NOMO-1 (cell line): ENCODE data around the gene SFPQ.
"Not testable (repeated sequence)": the region's sequence is repeated elsewhere in the genome, so short reads cannot be mapped to it uniquely, and the experiment has no call there.

ENCODE experiments used
- DNase-seq, 2 experiments: peaks; one replicate each; lab custom pipeline; 2025; ENCODE audit not compliant: unreplicated experiment in 2 of 2; lab: John Stamatoyannopoulos, UW

Gene SFPQ, protein sequence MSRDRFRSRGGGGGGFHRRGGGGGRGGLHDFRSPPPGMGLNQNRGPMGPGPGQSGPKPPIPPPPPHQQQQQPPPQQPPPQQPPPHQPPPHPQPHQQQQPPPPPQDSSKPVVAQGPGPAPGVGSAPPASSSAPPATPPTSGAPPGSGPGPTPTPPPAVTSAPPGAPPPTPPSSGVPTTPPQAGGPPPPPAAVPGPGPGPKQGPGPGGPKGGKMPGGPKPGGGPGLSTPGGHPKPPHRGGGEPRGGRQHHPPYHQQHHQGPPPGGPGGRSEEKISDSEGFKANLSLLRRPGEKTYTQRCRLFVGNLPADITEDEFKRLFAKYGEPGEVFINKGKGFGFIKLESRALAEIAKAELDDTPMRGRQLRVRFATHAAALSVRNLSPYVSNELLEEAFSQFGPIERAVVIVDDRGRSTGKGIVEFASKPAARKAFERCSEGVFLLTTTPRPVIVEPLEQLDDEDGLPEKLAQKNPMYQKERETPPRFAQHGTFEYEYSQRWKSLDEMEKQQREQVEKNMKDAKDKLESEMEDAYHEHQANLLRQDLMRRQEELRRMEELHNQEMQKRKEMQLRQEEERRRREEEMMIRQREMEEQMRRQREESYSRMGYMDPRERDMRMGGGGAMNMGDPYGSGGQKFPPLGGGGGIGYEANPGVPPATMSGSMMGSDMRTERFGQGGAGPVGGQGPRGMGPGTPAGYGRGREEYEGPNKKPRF

GRCh38 chr1:35192853-35193664 is at the start of gene SFPQ:
SFPQ (minus strand) TSS chr1:35193145; CDS start chr1:35193049, 96 bp downstream.
- DNase-seq, result peak; percentile 98

DNA sequence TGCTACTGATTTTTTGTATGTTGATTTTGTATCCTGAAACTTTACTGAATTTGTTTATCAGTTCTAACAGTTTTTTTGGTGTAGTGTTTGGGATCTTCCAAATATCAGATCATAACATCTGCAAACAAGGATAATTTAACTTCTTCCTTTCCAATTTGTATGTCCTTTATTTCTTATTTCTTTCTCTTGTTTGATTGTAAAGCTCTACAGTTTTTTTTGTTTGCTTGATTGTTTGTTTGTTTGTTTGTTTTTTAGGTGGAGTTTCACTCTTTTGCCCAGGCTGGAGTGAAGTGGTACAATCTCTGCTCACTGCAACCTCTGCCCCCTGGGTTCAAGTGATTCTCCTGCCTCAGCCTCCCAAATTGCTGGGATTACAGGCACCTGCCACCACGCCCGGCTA is 43.8 kb upstream of the SFPQ start:
- DNase-seq, result not testable (repeated sequence)

DNA sequence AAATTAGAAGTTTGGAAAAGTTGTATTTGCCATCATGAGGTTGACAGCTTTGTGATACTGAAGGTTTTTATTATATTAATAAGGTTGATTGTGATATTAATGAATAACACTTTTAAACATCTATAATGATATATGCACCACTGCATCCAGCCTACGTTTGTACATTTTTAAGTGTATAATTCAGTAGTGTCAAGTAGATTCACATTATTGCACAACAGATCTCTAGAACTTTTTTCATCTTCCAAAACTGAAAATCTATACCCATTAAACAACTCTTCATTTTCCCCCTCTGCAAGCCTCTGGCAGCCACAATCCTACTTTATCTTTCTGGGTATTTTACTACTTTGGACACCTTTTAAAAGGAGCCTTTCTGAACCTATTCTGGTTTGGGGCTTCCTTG is 38.3 kb upstream of the SFPQ start:
- DNase-seq, result no peak

GRCh38 chr1:35229587-35230360 is 36.8 kb upstream of the SFPQ start:
- no peak for DNase-seq

DNA sequence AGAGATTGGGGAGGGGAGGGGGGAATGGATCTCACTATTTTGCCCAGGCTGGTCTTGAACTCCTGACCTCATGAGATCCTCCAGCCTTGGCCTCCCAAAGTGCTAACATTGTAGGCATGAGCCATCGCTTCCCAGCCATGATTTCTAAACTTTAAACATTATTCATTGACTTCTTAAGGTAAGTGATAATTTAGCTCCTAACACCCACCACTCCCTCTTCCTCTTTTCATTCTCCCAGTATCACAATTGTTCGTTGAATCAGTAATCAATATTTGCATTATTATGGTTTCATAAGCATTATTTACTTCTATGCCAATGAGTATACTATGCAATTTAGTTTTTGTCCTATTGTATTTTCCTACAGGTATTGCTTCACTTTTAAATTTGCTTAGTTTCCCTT is 33.6 kb upstream of the SFPQ start:
- no peak for DNase-seq

DNA sequence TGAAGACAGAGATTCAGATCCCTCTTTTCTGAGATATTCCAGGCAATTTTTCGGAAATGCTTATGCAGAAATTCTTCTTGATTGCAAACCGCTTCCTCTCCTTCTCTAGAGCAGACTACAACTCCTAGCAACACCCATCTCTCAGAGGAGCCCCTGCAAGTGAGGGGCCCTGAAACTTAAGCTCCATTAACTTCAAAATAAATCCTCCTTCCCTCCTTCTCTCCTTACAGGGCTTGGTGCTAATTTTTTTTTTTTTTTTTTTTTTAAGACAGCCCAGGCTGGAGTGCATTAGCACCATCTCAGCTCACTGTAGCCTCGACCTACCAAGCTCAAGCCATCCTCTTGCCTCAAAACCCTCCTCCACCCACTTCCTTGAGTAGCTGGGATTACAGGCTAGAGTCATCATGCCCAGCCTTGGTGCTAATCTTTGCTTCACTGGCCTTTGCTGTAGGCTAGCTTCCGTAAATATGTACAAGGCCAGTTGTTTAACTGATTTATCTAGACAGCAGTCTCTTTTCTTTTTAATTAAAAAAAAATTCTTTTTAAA is 30.2 kb upstream of the SFPQ start:
- no peak for DNase-seq

- DNase-seq, result no peak
Observed at GRCh38 chr1:35222322-35223083, 29.6 kb upstream of the SFPQ start.

GRCh38 chr1:35220976-35221375 is 28.0 kb upstream of the SFPQ start:
- DNase-seq, result no peak

GRCh38 chr1:35215346-35215745 is 22.4 kb upstream of the SFPQ start:
- DNase-seq, result no peak

GRCh38 chr1:35211120-35211414 is 18.1 kb upstream of the SFPQ start:
- no peak for DNase-seq

- DNase-seq, result no peak
Observed at GRCh38 chr1:35210321-35211119, 17.6 kb upstream of the SFPQ start.

- DNase-seq, result no peak
Observed at GRCh38 chr1:35203295-35203694, 10.3 kb upstream of the SFPQ start.

GRCh38 chr1:35202048-35202719 is 9.2 kb upstream of the SFPQ start:
- DNase-seq, result peak; percentile 67 to 86

- DNase-seq, result no peak
Observed at GRCh38 chr1:35201631-35202030, 8.7 kb upstream of the SFPQ start.

GRCh38 chr1:35192056-35192852 is 691 bp downstream of the SFPQ start:
- peak; percentile 68 to 88 for DNase-seq

- DNase-seq, result peak in 1 of 2 experiments; percentile 61
Observed at GRCh38 chr1:35191429-35192055, 1.4 kb downstream of the SFPQ start.

GRCh38 chr1:35190784-35191183 is 2.2 kb downstream of the SFPQ start:
- DNase-seq, result peak in 1 of 2 experiments; percentile 18
